ENCODE data around the gene SLC1A1. TPM values are rescaled to one million over a fixed set of nuclear protein-coding genes. Genes with fewer than 3 reads are reported as not detected.
A peak's percentile ranks its signal among the peaks of the same experiment; 100 is the strongest.

The SLC1A1 gene
- 1.5 TPM for total RNA-seq

DNA sequence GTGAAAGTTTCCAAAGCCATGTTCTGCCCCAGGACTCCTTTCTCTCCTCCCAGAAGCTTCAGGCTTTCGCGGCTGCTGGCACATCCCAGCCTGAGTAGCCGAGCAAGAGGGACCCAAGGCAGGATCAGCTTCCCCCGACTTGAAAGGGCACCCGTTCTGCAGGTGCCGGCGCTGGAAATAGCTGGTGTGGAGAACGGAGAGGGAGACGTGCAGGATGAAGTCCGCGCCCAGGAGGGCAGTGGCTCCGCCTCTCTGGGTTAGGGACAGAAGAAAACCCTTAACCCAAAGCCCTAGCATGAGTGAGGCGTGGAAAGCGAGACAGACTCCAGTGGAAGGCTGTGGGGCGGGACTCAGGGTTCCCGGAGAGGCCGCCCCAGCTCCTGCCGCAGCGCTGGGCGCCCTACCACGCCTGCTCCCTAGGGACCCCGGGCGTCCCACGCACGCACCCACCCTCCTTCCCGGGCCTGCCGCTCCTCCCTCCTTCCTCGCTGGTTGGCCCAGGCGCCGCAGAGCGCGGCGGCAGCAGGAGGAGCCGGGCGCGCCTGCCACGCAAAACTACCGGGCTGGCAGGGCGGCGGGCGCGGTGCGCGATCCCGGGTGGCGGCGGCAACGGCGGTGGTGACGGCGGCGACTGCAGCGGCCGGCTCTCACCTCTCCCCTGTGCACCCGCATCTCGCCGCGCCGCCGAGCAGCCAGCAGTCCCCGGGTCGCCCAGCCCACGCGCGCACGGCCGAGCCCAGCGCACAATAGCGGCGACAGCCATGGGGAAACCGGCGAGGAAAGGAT is at the start of gene SLC1A1:
Gene SLC1A1 (plus strand): TSS at position 550 of the 786 bp plus-strand sequence. CDS start 212 bp downstream, at position 762.
- peak; percentile 51 for DNase-seq

GRCh38 chr9:4442806-4443205 is 47.5 kb upstream of the SLC1A1 start:
- DNase-seq: no peak

GRCh38 chr9:4443439-4443838 is 46.8 kb upstream of the SLC1A1 start:
- no peak for DNase-seq

- no peak for DNase-seq
Measured at GRCh38 chr9:4461437-4461836, 28.8 kb upstream of the SLC1A1 start.

GRCh38 chr9:4463824-4464223 is 26.4 kb upstream of the SLC1A1 start:
- DNase-seq: no peak

DNA sequence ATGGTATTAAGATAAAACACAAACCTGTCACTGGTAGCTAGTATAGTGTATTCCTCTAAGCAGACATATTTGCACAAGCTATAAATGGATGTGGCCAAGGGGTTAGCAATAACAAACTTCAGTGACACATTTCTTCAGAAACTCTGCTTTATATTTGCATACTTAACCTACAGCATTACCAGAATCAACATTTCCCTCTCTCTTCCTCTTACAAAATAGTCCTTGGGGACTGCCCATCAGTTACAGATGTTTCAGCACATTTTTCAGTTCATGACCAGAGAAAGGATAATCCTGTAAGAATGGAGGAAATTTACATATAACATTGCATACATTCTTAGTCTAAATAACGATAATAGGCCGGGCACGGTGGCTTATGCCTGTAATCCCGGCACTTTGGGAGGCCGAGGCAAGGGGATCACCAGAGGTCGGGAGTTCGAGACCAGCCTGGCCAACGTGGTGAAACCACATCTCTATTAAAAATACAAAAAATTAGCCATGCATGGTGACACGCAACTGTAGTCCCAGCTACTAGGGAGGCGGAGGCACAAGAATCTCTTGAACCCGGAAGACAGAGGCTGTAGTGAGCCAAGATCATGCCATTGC is 25.3 kb upstream of the SLC1A1 start:
- DNase-seq: no peak

GRCh38 chr9:4465910-4466309 is 24.4 kb upstream of the SLC1A1 start:
- DNase-seq: no peak

DNA sequence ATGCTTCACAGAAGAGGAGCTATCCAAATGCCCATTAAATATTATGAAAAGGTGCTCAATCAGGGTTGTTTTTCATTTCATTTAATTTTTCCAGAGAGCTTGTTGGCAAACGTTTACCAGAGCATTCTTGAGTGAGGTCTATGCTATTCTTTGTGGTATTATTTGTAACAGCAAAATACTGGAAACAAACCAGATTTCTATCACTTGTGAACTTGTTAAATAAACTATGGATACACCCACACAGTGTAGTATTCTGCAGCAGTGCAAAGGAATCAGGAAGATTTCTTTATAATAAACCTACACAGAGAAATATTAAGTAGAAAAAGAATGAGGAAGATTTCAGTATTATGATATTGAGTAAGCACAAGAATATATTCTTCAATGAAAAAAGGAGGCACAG is 15.0 kb upstream of the SLC1A1 start:
- DNase-seq: no peak

DNA sequence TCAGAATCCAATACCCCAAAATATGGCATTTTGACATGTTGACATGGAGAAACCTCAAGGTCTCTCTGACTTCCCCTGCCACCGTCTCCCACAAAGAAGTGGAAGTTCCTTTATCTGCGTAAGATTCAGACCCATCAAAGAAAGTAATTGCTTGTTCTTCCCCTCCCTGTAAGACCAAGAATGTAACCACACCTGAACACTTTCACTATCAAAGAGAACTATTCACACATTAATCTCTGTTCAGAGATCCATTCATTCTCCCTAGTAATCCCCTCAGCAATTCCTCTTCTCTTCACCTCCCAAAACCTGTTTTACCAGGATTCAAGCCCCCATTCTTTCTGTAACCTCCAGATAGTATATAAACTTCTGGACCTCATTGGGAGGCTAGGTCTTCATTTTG is 4.1 kb upstream of the SLC1A1 start:
- DNase-seq: peak; percentile 6

DNA sequence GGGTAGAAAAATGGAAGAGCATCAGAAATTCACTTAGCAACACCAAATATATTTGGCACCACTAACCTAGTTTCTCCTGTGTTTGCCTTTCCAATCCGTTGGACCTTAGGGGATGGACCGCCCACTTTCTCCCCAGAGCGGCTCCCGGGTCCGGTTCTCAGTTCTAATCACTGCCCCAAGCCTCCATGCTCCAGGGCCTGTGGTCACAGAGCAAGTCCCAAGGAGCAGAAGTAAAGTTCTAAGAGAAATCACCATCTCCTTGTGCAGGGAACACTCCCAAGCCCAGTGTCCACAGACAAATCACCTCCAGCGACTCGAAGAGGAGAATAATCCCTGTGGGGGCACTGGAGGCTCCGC is 728 bp upstream of the SLC1A1 start:
- peak; percentile 15 for DNase-seq

- peak; percentile 11 for DNase-seq
Measured at GRCh38 chr9:4490705-4491625, 697 bp downstream of the SLC1A1 start.

GRCh38 chr9:4491626-4491975 is 1.3 kb downstream of the SLC1A1 start:
- DNase-seq: peak; percentile 26

GRCh38 chr9:4494332-4494731 is 4.1 kb downstream of the SLC1A1 start:
- DNase-seq: no peak

GRCh38 chr9:4494806-4495205 is 4.5 kb downstream of the SLC1A1 start:
- no peak for DNase-seq

DNA sequence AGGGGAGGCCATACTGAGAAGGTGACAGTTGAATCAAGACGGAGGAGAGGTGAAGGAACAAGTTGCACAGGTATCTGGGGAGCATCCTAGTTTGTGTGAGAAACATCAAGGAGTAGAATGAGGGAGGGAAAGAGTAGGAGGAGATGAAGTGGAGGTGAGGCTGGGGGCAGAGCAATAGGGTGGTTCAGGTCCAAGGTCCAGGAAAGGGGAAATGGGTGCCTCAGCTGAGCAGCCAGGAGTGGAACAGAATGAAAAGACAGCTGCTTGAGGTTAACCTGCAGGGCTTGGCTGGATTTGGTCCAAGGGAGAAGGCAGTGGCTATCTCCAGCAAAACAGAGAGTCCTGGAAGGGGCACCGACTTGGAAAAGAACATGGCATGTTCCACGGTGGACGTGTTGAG is 5.3 kb downstream of the SLC1A1 start:
- DNase-seq: no peak

DNA sequence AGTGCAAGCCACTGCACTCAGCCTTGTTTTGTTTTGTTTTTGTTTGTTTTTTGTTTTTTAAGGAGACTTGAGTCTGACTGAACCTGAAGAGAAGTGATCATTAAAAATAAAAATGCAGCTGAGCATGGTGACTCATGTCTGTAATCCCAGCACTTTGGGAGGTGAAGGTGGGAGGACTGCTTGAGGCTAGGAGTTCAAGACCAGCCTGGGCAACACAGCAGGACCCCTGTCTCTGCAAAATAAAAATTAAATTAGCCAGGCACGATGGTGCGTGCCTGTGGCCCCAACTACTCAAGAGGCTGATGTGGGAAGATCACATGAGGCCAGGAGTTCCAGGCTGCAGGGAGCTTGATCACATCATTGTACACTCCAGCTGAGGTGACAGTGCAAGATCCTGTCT is 6.2 kb downstream of the SLC1A1 start:
- no peak for DNase-seq

- DNase-seq: no peak
Measured at GRCh38 chr9:4497395-4497794, 7.1 kb downstream of the SLC1A1 start.

DNA sequence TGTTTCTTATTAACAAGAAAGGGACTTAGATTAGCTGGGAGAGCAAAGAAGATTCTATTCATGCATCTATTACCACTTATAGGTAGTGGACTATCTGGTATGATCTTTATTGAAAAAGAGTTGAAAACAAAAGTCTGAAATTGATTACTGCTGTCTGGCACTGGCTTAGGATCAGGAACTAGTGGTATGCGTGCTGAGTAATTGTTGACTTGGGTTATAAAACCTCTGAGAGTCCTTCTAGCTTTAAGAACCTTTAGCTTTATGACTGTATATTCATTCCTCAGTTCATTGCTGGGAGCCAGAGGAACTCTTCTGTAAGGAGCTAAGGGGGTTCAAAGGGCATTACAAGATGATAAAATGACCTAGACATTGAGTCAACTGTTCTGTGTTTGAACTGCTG is 7.6 kb downstream of the SLC1A1 start:
- DNase-seq: no peak

DNA sequence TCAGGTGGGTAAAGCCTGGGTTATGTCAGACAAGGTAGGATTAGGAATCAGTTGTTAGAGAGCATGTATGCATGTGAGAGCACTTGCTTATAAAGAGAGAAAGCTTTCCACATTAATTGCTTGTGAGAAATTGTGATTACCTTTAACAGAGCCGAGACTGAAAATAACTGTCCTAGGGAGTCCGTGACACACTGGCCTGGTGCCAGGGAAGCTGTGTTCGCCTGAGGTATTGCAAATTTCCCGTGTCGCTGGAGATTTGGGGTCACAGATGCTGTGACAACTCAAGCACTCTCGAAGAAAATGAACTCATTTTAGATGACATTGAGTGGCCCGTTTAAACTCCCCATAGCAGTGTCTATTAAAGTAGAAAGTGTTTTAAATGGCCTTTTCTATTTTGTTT is 9.6 kb downstream of the SLC1A1 start:
- DNase-seq: no peak

- DNase-seq: no peak
Measured at GRCh38 chr9:4501147-4501507, 10.9 kb downstream of the SLC1A1 start.

GRCh38 chr9:4502444-4502843 is 12.2 kb downstream of the SLC1A1 start:
- DNase-seq: no peak

- DNase-seq: no peak
Measured at GRCh38 chr9:4503103-4503502, 12.8 kb downstream of the SLC1A1 start.

- DNase-seq: no peak
Measured at GRCh38 chr9:4504250-4504649, 14.0 kb downstream of the SLC1A1 start.

Measured in tongue (tissue), 2 donors.